NCI-H748 (cell line): ENCODE measurements around the gene CORO1A.
"Not testable (repeated sequence)": the region's sequence is repeated elsewhere in the genome, so short reads cannot be mapped to it uniquely, and the experiment has no call there.

Experiments used
- DNase-seq: peaks from one replicate; lab custom pipeline; 2025; ENCODE audit not compliant: unreplicated experiment; lab: John Stamatoyannopoulos, UW

The CORO1A gene

GRCh38 chr16:30183233-30184095 lies at the start of gene CORO1A:
TSS of gene CORO1A (plus strand) at chr16:30183602. CDS start at chr16:30185210, 1,608 bp downstream.
- DNase-seq = peak; percentile 68

GRCh38 chr16:30136971-30137605 lies 46.3 kb upstream of the CORO1A start:
- no peak for DNase-seq

- no peak for DNase-seq
Measured at GRCh38 chr16:30137897-30138296, 45.5 kb upstream of the CORO1A start.

- DNase-seq = peak; percentile 35
Measured at GRCh38 chr16:30139583-30140481, 43.6 kb upstream of the CORO1A start.

GRCh38 chr16:30141750-30142149 lies 41.7 kb upstream of the CORO1A start:
- no peak for DNase-seq

GRCh38 chr16:30142672-30143346 lies 40.6 kb upstream of the CORO1A start:
- peak; percentile 7 for DNase-seq

- no peak for DNase-seq
Measured at GRCh38 chr16:30143347-30143702, 40.1 kb upstream of the CORO1A start.

- DNase-seq = no peak
Measured at GRCh38 chr16:30144017-30144416, 39.4 kb upstream of the CORO1A start.

GRCh38 chr16:30144917-30145316 lies 38.5 kb upstream of the CORO1A start:
- no peak for DNase-seq

- DNase-seq = no peak
Measured at GRCh38 chr16:30145657-30146056, 37.7 kb upstream of the CORO1A start.

- DNase-seq = no peak
Measured at GRCh38 chr16:30147843-30148510, 35.4 kb upstream of the CORO1A start.

- DNase-seq = no peak
Measured at GRCh38 chr16:30149250-30149930, 34.0 kb upstream of the CORO1A start.

- DNase-seq = no peak
Measured at GRCh38 chr16:30151091-30151490, 32.3 kb upstream of the CORO1A start.

GRCh38 chr16:30152517-30152916 lies 30.9 kb upstream of the CORO1A start:
- no peak for DNase-seq

GRCh38 chr16:30155188-30155587 lies 28.2 kb upstream of the CORO1A start:
- DNase-seq = no peak

GRCh38 chr16:30157214-30157613 lies 26.2 kb upstream of the CORO1A start:
- no peak for DNase-seq

- no peak for DNase-seq
Measured at GRCh38 chr16:30163538-30163937, 19.9 kb upstream of the CORO1A start.

- no peak for DNase-seq
Measured at GRCh38 chr16:30166202-30166902, 17.1 kb upstream of the CORO1A start.

GRCh38 chr16:30168746-30169145 lies 14.7 kb upstream of the CORO1A start:
- DNase-seq = not testable (repeated sequence)
